Gastroesophageal sphincter (tissue), 3 donors: ENCODE measurements around the gene FANCC.

Experiments
- EP300 ChIP-seq: sonication (generic); formaldehyde crosslinking; IDR thresholded peaks from one replicate; pipeline ENCODE4 v1.6.1; 2017; ENCODE audit warnings: antibody characterized with exemption, mild to moderate bottlenecking
- POLR2A ChIP-seq, 2 donors: fragments of 450-650 bp; IDR thresholded peaks; one replicate each; pipeline ENCODE4 v1.6.1; 2017; ENCODE audit warnings: antibody characterized with exemption in 2 of 2, mild to moderate bottlenecking in 2 of 2, moderate library complexity in 1 of 2
- TF ChIP-seq, protein P1 (sequence below), 4 experiments: fragments of 200-600 bp in 2 of 4; fragments of 450-650 bp in 2 of 4; sonication (generic) in 1 of 4; IDR thresholded peaks; one replicate each; pipeline ENCODE4 v1.5.1; 2017 to 2019; ENCODE audit warnings: antibody characterized with exemption in 4 of 4, mild to moderate bottlenecking in 2 of 4, moderate library complexity in 2 of 4

DNA sequence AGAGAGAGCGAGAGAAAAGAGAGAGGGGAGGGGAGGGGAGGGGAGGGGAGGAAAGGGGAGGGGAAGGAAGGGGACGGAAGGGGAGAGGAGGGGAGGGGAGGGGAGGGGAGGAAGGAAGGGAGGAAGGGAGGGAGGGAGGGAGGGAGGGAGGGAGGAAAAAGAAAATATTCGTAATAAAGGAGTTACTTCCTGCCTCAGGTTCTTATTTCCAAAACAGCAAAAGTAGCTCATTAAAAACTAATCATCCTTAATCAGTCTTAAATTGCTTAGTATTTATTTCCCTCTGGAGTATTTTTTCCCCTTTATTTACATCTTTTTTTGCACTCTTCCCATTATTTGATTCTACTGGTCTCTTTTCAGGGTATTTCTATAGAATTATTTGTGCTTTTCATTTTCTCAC, 162.3 kb downstream of the FANCC start:
- TF ChIP-seq EP300 (no peak), POLR2A (IDR thresholded peaks at IDR 0.05) (no peak)
- TF ChIP-seq, protein P1, sequence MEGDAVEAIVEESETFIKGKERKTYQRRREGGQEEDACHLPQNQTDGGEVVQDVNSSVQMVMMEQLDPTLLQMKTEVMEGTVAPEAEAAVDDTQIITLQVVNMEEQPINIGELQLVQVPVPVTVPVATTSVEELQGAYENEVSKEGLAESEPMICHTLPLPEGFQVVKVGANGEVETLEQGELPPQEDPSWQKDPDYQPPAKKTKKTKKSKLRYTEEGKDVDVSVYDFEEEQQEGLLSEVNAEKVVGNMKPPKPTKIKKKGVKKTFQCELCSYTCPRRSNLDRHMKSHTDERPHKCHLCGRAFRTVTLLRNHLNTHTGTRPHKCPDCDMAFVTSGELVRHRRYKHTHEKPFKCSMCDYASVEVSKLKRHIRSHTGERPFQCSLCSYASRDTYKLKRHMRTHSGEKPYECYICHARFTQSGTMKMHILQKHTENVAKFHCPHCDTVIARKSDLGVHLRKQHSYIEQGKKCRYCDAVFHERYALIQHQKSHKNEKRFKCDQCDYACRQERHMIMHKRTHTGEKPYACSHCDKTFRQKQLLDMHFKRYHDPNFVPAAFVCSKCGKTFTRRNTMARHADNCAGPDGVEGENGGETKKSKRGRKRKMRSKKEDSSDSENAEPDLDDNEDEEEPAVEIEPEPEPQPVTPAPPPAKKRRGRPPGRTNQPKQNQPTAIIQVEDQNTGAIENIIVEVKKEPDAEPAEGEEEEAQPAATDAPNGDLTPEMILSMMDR (IDR thresholded peaks at IDR 0.05), result no peak
